HepG2 (cell line): Measurements from ENCODE around the gene C2. TPM values are rescaled to one million over a fixed set of nuclear protein-coding genes. Genes with fewer than 3 reads are reported as not detected.

ENCODE experiments used
- AGO2 ChIP-seq: fragments of 200-400 bp; formaldehyde crosslinking; optimal IDR thresholded peaks from 2 replicates; pipeline ENCODE3; 2017; ENCODE audit warnings: mild to moderate bottlenecking, low read depth, low read length, moderate library complexity
- CCAR2 ChIP-seq: fragments of 200-400 bp; formaldehyde crosslinking; optimal IDR thresholded peaks from 2 replicates; pipeline ENCODE3; 2018; ENCODE audit warnings: low read depth, mild to moderate bottlenecking, low read length, moderate library complexity
- CHD4 ChIP-seq: fragments of 200-600 bp; sonication (generic); IDR thresholded peaks from 2 replicates; pipeline ENCODE4 v1.7.0; 2017; ENCODE audit warnings: mild to moderate bottlenecking, low read length, borderline replicate concordance
- DMTF1 ChIP-seq: sonication (generic); formaldehyde crosslinking; IDR thresholded peaks from 2 replicates; pipeline ENCODE4 v1.4.0; 2020; ENCODE audit warnings: mild to moderate bottlenecking, missing genetic modification reagents
- GMEB1 ChIP-seq: sonication (generic); formaldehyde crosslinking; IDR thresholded peaks from 2 replicates; pipeline ENCODE4 v1.5.1; 2020; ENCODE audit warnings: missing genetic modification reagents, mild to moderate bottlenecking, borderline replicate concordance
- HNF1A ChIP-seq, 2 experiments: sonication (generic) in 1 of 2; formaldehyde crosslinking in 1 of 2; IDR thresholded peaks; 2 replicates each; pipeline versions ENCODE4 v1.4.0 to v1.6.1; 2016 to 2020; ENCODE audit warnings: borderline replicate concordance in 1 of 2, low read depth in 1 of 2, mild to moderate bottlenecking in 1 of 2, missing genetic modification reagents in 1 of 2
- IKZF5 ChIP-seq: IDR thresholded peaks from 2 replicates; pipeline ENCODE4 v1.6.1; 2018; ENCODE audit warnings: missing genetic modification reagents, mild to moderate bottlenecking, missing compliant biosample characterization
- ISX ChIP-seq: sonication (generic); formaldehyde crosslinking; conservative IDR thresholded peaks from 2 replicates; pipeline ENCODE4 v1.5.0; 2020; ENCODE audit warnings: missing genetic modification reagents
- KAT2B ChIP-seq: fragments of 150-350 bp; IDR thresholded peaks from 2 replicates; pipeline ENCODE4 v1.6.1; 2014; ENCODE audit warnings: low read depth, low read length, borderline replicate concordance
- KDM2A ChIP-seq: sonication (generic); formaldehyde crosslinking; IDR thresholded peaks from 2 replicates; pipeline ENCODE4 v1.4.0; 2020; ENCODE audit warnings: low read depth, missing genetic modification reagents, borderline replicate concordance
- MLLT10 ChIP-seq: sonication (generic); formaldehyde crosslinking; IDR thresholded peaks from 2 replicates; pipeline ENCODE4 v1.4.0; 2020; ENCODE audit warnings: missing genetic modification reagents
- NKX3-1 ChIP-seq: sonication (generic); formaldehyde crosslinking; IDR thresholded peaks from 2 replicates; pipeline ENCODE4 v1.5.0; 2020; ENCODE audit warnings: missing genetic modification reagents
- RELA ChIP-seq: sonication (generic); formaldehyde crosslinking; IDR thresholded peaks from 2 replicates; pipeline ENCODE4 v1.4.0; 2020; ENCODE audit warnings: missing genetic modification reagents
- SALL2 ChIP-seq: sonication (generic); formaldehyde crosslinking; IDR thresholded peaks from 2 replicates; pipeline ENCODE4 v1.8.1; 2023; ENCODE audit warnings: mild to moderate bottlenecking, missing genetic modification reagents, inconsistent platforms
- TCF7L2 ChIP-seq: IDR thresholded peaks from 2 replicates; pipeline ENCODE4 v1.6.1; 2011; ENCODE audit warnings: mild to moderate bottlenecking, low read depth, low read length, moderate library complexity
- ZFP36L2 ChIP-seq: sonication (generic); formaldehyde crosslinking; IDR thresholded peaks from 2 replicates; pipeline ENCODE4 v1.4.0; 2020; ENCODE audit warnings: missing genetic modification reagents
- ZNF18 ChIP-seq: sonication (generic); formaldehyde crosslinking; IDR thresholded peaks from 2 replicates; pipeline ENCODE4 v1.8.0; 2022; ENCODE audit warnings: mild to moderate bottlenecking, missing genetic modification reagents; ENCODE audit not compliant: insufficient replicate concordance
- ZNF558 ChIP-seq: sonication (generic); formaldehyde crosslinking; IDR thresholded peaks from 2 replicates; pipeline ENCODE4 v1.9.0; 2022; ENCODE audit warnings: mild to moderate bottlenecking, missing genetic modification reagents, borderline replicate concordance
- polyA plus RNA-seq, 8 experiments: library from polyadenylated mRNA; depleted of rRNA in 3 of 8; stranded (reverse) in 7 of 8; unstranded in 1 of 8; fragments of >200 nt; fragmentation: Illumina TruSeq in 4 of 8; extraction: Trizol in 4 of 8; gene quantifications; 2 replicates each; pipeline versions ENCODE4 v1.2.1 to v1.2.3, GENCODE V29; 2011 to 2016; ENCODE audit warnings: low read depth in 4 of 8, missing spikeins in 1 of 8, mixed read lengths in 1 of 8; ENCODE audit not compliant: insufficient read depth in 1 of 8
- total RNA-seq, 5 experiments: library from RNA; depleted of rRNA; stranded (reverse); fragments of >200 nt; fragmentation: Illumina TruSeq; extraction: Trizol; gene quantifications; 2 replicates each; pipeline ENCODE4 v1.2.3, GENCODE V29; 2016; ENCODE audit warnings: low read depth in 1 of 5

The C2 gene
- total and polyA plus RNA-seq, 2 of the 13 experiments (the other 11 are each of a cell fraction or from before 2014, with no cell fraction given), result 165 to 307 TPM

- no peak for TF ChIP-seq CHD4
- no peak for TF ChIP-seq KAT2B
- TF ChIP-seq KDM2A (CRISPR knock-in tag), result no peak; the same call in 1 of the 2 replicates
- no peak for TF ChIP-seq ZNF558 (CRISPR knock-in tag)
- no peak for TF ChIP-seq ZFP36L2
- TF ChIP-seq TCF7L2, result no peak
- TF ChIP-seq GMEB1 (CRISPR knock-in tag), result peak; percentile 41; the same call in 1 of the 2 replicates
- no peak for TF ChIP-seq ZNF18 (CRISPR knock-in tag)
- TF ChIP-seq NKX3-1 (CRISPR knock-in tag), result 0 out of 2 replicates have a peak, but pooled peaks have one; percentile 62
- 0 out of 2 replicates have a peak, but pooled peaks have one; percentile 30 for TF ChIP-seq HNF1A (IDR thresholded peaks at IDR 0.05; ENCODE audit: low read depth)
- TF ChIP-seq HNF1A (CRISPR knock-in tag; IDR thresholded peaks at IDR 0.05; ENCODE audit: borderline replicate concordance), result no peak
- TF ChIP-seq IKZF5 (CRISPR knock-in tag), result no peak
- TF ChIP-seq RELA (CRISPR knock-in tag), result no peak
- TF ChIP-seq MLLT10 (CRISPR knock-in tag), result no peak
- TF ChIP-seq CCAR2, result no peak
- TF ChIP-seq SALL2 (CRISPR knock-in tag), result 0 out of 2 replicates have a peak, but pooled peaks have one; percentile 54
- no peak for TF ChIP-seq DMTF1 (CRISPR knock-in tag)
- no peak for TF ChIP-seq ISX (CRISPR knock-in tag)
- no peak for TF ChIP-seq AGO2
Measured at GRCh38 chr6:31898383-31899011, 29.0 kb upstream of the C2 start (continued).
